Body of pancreas (tissue), 4 donors: ENCODE results near the gene VEGFA. TPM values are rescaled to one million over a fixed set of nuclear protein-coding genes. Genes with fewer than 3 reads are reported as not detected.

ENCODE experiments used
- ATAC-seq: fragments of 150-250 bp; one replicate; pipeline ENCODE4 v1.9.1; 2016
- DNase-seq, 4 donors: peaks; one replicate each; pipeline ENCODE4 v3.0.0-alpha.2; 2019
- H3K27ac ChIP-seq, 4 donors: fragments of 200-600 bp; sonication (generic); 1 replicate in 3 of 4; 2 replicates in 1 of 4; pipeline versions ENCODE4 v1.5.1 to v1.6.1; 2016 to 2019; ENCODE audit warnings: mild to moderate bottlenecking in 1 of 4, mixed read lengths in 1 of 4, moderate library complexity in 1 of 4
- H3K27me3 ChIP-seq, 2 donors: fragments of 200-600 bp; sonication (generic); one replicate each; pipeline ENCODE4 v1.6.0; 2016; ENCODE audit warnings: mild to moderate bottlenecking in 1 of 2
- H3K36me3 ChIP-seq, 2 donors: fragments of 200-600 bp; sonication (generic); replicated peaks in 1 of 2; 2 replicates each; pipeline ENCODE4 v1.5.1; 2016; ENCODE audit warnings: low read depth in 2 of 2; ENCODE audit not compliant: insufficient read depth in 1 of 2
- H3K4me1 ChIP-seq: fragments of 200-600 bp; sonication (generic); one replicate; pipeline ENCODE4 v1.6.0; 2016
- H3K4me3 ChIP-seq, 2 donors: fragments of 200-600 bp; sonication (generic); 1 replicate in 1 of 2; 2 replicates in 1 of 2; pipeline ENCODE4 v1.5.1; 2016 to 2019
- H3K9me3 ChIP-seq, 3 donors: fragments of 200-600 bp; sonication (generic); 1 replicate in 2 of 3; 2 replicates in 1 of 3; pipeline ENCODE4 v1.5.1; 2016
- POLR2A ChIP-seq, 3 donors: fragments of 450-650 bp; IDR thresholded peaks; one replicate each; pipeline ENCODE4 v1.6.1; 2016; ENCODE audit warnings: antibody characterized with exemption in 3 of 3, mild to moderate bottlenecking in 2 of 3
- WGBS, 2 donors: methylation state at CpG; one replicate each; pipeline ENCODE4 v1.1.5; 2017; 5-methylcytosine and 5-hydroxymethylcytosine counted together
- intact Hi-C: fragments of 100-400 bp; cut with DNase I; formaldehyde crosslinking; loops from one replicate; pipeline ENCODE4 v1.15.1; 2023
- total RNA-seq, 2 donors: library from RNA; depleted of rRNA; stranded (reverse); fragments of >200 nt; gene quantifications; one replicate each; pipeline ENCODE4 v1.1.0, GENCODE V29; 2016
- TF ChIP-seq, protein P1 (sequence below), 7 experiments: fragments of 450-650 bp in 4 of 7; fragments of 200-600 bp in 3 of 7; sonication (generic) in 3 of 7; IDR thresholded peaks; one replicate each; pipeline ENCODE4 v1.5.1; 2016 to 2019; ENCODE audit warnings: antibody characterized with exemption in 7 of 7

The VEGFA gene
- total RNA-seq, 2 donors from 2014 or later, result 84.8 to 272 TPM

- TF ChIP-seq POLR2A (IDR thresholded peaks at IDR 0.05), result no peak
- TF ChIP-seq, protein P1, sequence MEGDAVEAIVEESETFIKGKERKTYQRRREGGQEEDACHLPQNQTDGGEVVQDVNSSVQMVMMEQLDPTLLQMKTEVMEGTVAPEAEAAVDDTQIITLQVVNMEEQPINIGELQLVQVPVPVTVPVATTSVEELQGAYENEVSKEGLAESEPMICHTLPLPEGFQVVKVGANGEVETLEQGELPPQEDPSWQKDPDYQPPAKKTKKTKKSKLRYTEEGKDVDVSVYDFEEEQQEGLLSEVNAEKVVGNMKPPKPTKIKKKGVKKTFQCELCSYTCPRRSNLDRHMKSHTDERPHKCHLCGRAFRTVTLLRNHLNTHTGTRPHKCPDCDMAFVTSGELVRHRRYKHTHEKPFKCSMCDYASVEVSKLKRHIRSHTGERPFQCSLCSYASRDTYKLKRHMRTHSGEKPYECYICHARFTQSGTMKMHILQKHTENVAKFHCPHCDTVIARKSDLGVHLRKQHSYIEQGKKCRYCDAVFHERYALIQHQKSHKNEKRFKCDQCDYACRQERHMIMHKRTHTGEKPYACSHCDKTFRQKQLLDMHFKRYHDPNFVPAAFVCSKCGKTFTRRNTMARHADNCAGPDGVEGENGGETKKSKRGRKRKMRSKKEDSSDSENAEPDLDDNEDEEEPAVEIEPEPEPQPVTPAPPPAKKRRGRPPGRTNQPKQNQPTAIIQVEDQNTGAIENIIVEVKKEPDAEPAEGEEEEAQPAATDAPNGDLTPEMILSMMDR (IDR thresholded peaks at IDR 0.05), result no peak
- peaks cover 11 to 12% of the 10 kb centered on the region in 2 donors for H3K36me3 ChIP-seq
- DNase-seq, result no peak
- H3K4me3 ChIP-seq, result no peak overlapping the region
- no peaks in the 10 kb centered on the region for H3K9me3 ChIP-seq
- peak overlapping the region; percentile 95 to 99 (median 98) for H3K27ac ChIP-seq
- intact Hi-C loops, result loop anchor here (5.0 kb wide), 1 partner anchor 67 kb away; no protein-coding TSS in a partner anchor
- WGBS, 2 donors, result 27 to 28% methylated on average over 4 of the region's 4 CpGs
- H3K27me3 ChIP-seq, result no peaks in the 10 kb centered on the region
- H3K4me1 ChIP-seq, result peaks cover 77% of the 10 kb centered on the region
- no peak for ATAC-seq
Observed at GRCh38 chr6:43775535-43775885, 5.5 kb downstream of the VEGFA start.

GRCh38 chr6:43776115-43776798 lies 6.2 kb downstream of the VEGFA start:
- WGBS, 2 donors, result 18 to 19% methylated on average over 6 to 8 of the region's 8 CpGs
- H3K4me3 ChIP-seq, result no peak overlapping the region
- TF ChIP-seq, protein P1 (IDR thresholded peaks at IDR 0.05), result no peak
- peak in 1 of 3 donors; percentile 29 for TF ChIP-seq POLR2A (IDR thresholded peaks at IDR 0.05)
- DNase-seq, result peak; percentile 55 to 82 (median 78)
- ATAC-seq, result peak; percentile 21
- peak overlapping the region; percentile 95 to 99 (median 98) for H3K27ac ChIP-seq
- intact Hi-C loops, result loop anchor here (5.0 kb wide), 1 partner anchor 66 kb away; no protein-coding TSS in a partner anchor
- peaks cover 11 to 12% of the 10 kb centered on the region in 2 donors for H3K36me3 ChIP-seq
- no peaks in the 10 kb centered on the region for H3K9me3 ChIP-seq
- no peaks in the 10 kb centered on the region for H3K27me3 ChIP-seq
- H3K4me1 ChIP-seq, result peaks cover 83% of the 10 kb centered on the region

GRCh38 chr6:43776799-43777776 lies 7.1 kb downstream of the VEGFA start:
- peaks cover 11 to 12% of the 10 kb centered on the region in 2 donors for H3K36me3 ChIP-seq
- no peak for ATAC-seq
- 68 to 79% methylated on average over 13 to 18 of the region's 18 CpGs for WGBS, 2 donors

GRCh38 chr6:43778131-43778855 lies 8.3 kb downstream of the VEGFA start:
- no peaks in the 10 kb centered on the region for H3K27me3 ChIP-seq
- intact Hi-C loops, result loop anchor here (5.0 kb wide), 1 partner anchor 64 kb away; no protein-coding TSS in a partner anchor
- 36 to 48% methylated on average over 3 to 4 of the region's 4 CpGs for WGBS, 2 donors
- no peak for TF ChIP-seq POLR2A (IDR thresholded peaks at IDR 0.05)
- ATAC-seq, result no peak
- peaks cover 12 to 14% of the 10 kb centered on the region in 2 donors for H3K36me3 ChIP-seq
- peaks cover 97% of the 10 kb centered on the region for H3K4me1 ChIP-seq
- DNase-seq, result no peak
- no peak overlapping the region for H3K4me3 ChIP-seq
- H3K9me3 ChIP-seq, result no peaks in the 10 kb centered on the region
- peak overlapping the region in 2 of 4 donors; percentile 72 to 97 for H3K27ac ChIP-seq

More at GRCh38 chr6:43776799-43777776, 7.1 kb downstream of the VEGFA start:
- peak overlapping the region; percentile 83 to 99 (median 98) for H3K27ac ChIP-seq
- no peak overlapping the region for H3K4me3 ChIP-seq
- no peaks in the 10 kb centered on the region for H3K27me3 ChIP-seq
- TF ChIP-seq POLR2A (IDR thresholded peaks at IDR 0.05), result no peak
- TF ChIP-seq, protein P1 (IDR thresholded peaks at IDR 0.05), result no peak
- H3K9me3 ChIP-seq, result no peaks in the 10 kb centered on the region
- DNase-seq, result peak in 1 of 4 donors; percentile 15
- intact Hi-C loops, result loop anchor here (5.0 kb wide), 1 partner anchor 65 kb away; no protein-coding TSS in a partner anchor
- peaks cover 92% of the 10 kb centered on the region for H3K4me1 ChIP-seq
